Measurements from ENCODE around the gene TDRKH.

Gene TDRKH

DNA sequence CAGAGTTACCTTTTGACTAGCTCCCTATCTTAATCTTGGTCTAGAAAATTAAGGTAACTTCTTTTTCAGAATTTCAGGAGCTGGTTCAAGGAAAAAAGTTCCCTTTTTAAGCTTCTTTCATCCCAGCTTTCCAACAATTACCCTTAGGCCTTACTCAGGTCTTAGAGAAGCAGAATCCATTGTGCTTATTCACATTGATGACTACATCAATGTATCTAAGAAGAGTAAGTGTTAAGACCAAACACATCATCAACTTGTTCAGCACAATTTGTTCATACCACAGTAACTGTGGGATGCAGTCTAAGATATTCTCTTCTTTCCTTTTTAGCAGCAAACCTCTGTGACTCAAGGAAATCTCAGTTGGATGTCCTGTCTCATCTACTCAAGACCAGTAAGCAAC lies 31.1 kb downstream of the TDRKH start:
- no peak for TF ChIP-seq REST (IDR thresholded peaks at IDR 0.05; ENCODE audit: insufficient read depth in 1 of 2, low read depth in 2 of 2, low read length in 2 of 2)
- no peak for TF ChIP-seq SIN3A (IDR thresholded peaks at IDR 0.05; ENCODE audit: borderline replicate concordance, insufficient read depth, low read length)
- TF ChIP-seq TAF1 (IDR thresholded peaks at IDR 0.05; ENCODE audit: borderline replicate concordance, insufficient read depth, low read length): no peak
- no peak for TF ChIP-seq FOXP2 (optimal IDR thresholded peaks at IDR 0.05; ENCODE audit: borderline replicate concordance, extremely low read depth, extremely low read length, insufficient read depth)
- no peak for TF ChIP-seq POLR2AphosphoS5 (IDR thresholded peaks at IDR 0.05; ENCODE audit: low read depth, low read length)

DNA sequence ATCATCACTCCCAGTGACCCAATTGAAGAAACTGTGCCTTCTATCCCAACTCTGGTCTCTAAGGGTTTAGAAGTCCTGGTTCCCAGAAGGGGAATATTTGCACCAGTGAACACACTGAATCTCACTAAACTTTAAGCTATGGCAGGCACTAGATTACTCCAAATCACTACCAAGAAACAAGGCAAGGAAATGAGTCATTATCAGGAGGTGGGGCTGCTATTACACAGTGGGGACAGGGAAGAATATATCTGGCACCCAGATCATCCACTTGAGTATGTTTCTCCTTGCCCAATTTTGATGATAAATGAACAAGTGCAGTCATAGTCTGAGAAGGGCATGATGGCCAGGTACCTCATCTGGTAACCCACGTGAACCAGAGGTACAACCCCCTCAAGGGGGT lies 34.0 kb downstream of the TDRKH start:
- TF ChIP-seq POLR2AphosphoS5 (IDR thresholded peaks at IDR 0.05; ENCODE audit: low read depth, low read length) (no peak), FOXP2 (optimal IDR thresholded peaks at IDR 0.05; ENCODE audit: borderline replicate concordance, extremely low read depth, extremely low read length, insufficient read depth) (no peak), TAF1 (IDR thresholded peaks at IDR 0.05; ENCODE audit: borderline replicate concordance, insufficient read depth, low read length) (no peak), SIN3A (IDR thresholded peaks at IDR 0.05; ENCODE audit: borderline replicate concordance, insufficient read depth, low read length) (no peak), REST (IDR thresholded peaks at IDR 0.05; ENCODE audit: insufficient read depth in 1 of 2, low read depth in 2 of 2, low read length in 2 of 2) (no peak)

GRCh38 chr1:151741516-151741915 lies 48.8 kb downstream of the TDRKH start:
- TF ChIP-seq POLR2AphosphoS5 (IDR thresholded peaks at IDR 0.05; ENCODE audit: low read depth, low read length) (no peak), TAF1 (IDR thresholded peaks at IDR 0.05; ENCODE audit: borderline replicate concordance, insufficient read depth, low read length) (no peak), SIN3A (IDR thresholded peaks at IDR 0.05; ENCODE audit: borderline replicate concordance, insufficient read depth, low read length) (no peak), REST (IDR thresholded peaks at IDR 0.05; ENCODE audit: insufficient read depth in 1 of 2, low read depth in 2 of 2, low read length in 2 of 2) (no peak), FOXP2 (optimal IDR thresholded peaks at IDR 0.05; ENCODE audit: borderline replicate concordance, extremely low read depth, extremely low read length, insufficient read depth) (no peak)

- TF ChIP-seq POLR2AphosphoS5 (IDR thresholded peaks at IDR 0.05; ENCODE audit: low read depth, low read length): no peak
- TF ChIP-seq FOXP2 (optimal IDR thresholded peaks at IDR 0.05; ENCODE audit: borderline replicate concordance, extremely low read depth, extremely low read length, insufficient read depth): no peak
- no peak for TF ChIP-seq SIN3A (IDR thresholded peaks at IDR 0.05; ENCODE audit: borderline replicate concordance, insufficient read depth, low read length)
- no peak for TF ChIP-seq REST (IDR thresholded peaks at IDR 0.05; ENCODE audit: insufficient read depth in 1 of 2, low read depth in 2 of 2, low read length in 2 of 2)
- TF ChIP-seq TAF1 (IDR thresholded peaks at IDR 0.05; ENCODE audit: borderline replicate concordance, insufficient read depth, low read length): no peak
These were observed 50.5 kb downstream of the TDRKH start for GRCh38 chr1:151739590-151740355.

All from PFSK-1 (cell line).